ENCODE data around the gene CBX8.
A peak's percentile ranks its signal among the peaks of the same experiment; 100 is the strongest.

The CBX8 gene

GRCh38 chr17:79792984-79793923, 3.6 kb downstream of the CBX8 start:
- no peak for DNase-seq

DNA sequence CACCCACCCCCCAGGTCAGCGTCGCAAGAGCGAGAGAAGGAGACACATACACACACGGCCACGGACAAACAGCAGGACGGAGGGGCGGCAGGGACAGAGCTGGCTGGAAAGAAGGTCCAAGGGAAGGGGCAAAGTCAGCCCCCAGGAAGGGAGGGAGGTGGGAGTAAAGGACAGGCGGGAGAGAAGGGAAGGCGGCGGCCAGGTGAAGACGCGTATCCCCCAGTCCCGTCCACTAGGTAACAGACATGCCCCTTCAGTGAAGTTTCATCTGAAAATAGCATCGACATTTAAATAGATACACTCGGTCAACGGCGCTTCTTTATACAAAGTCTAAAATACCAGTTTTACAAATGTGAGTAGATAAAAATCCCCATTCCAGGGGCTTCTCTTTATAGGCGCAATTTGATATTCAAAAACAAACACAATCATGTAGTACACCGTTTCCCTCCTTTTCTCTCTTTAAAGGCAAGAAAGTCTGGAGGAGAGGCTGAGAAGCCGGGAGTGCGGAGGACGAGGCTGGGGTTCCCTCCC, 4.5 kb downstream of the CBX8 start:
- no peak for DNase-seq

DNA sequence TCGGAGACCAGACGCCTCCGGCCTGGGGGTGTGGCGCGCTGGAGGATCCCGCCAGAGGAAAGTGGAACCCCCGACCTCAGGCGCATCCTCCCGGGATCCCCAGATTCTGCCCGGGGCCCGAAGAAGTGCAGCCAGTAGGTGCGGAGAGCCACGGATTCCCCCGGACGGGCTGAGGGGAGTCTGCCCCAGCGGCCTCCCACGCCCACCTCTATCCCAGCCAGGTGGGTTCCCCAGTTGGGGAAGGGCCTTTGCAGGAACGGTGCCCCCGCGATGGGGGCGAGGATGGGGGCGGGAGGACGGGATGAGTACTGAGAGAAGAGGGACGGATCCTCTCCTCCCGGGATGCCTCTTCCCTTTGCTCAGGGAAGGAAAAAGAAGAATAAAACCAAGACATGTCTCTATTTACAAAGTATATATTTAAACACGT, 5.1 kb downstream of the CBX8 start:
- no peak for DNase-seq

DNA sequence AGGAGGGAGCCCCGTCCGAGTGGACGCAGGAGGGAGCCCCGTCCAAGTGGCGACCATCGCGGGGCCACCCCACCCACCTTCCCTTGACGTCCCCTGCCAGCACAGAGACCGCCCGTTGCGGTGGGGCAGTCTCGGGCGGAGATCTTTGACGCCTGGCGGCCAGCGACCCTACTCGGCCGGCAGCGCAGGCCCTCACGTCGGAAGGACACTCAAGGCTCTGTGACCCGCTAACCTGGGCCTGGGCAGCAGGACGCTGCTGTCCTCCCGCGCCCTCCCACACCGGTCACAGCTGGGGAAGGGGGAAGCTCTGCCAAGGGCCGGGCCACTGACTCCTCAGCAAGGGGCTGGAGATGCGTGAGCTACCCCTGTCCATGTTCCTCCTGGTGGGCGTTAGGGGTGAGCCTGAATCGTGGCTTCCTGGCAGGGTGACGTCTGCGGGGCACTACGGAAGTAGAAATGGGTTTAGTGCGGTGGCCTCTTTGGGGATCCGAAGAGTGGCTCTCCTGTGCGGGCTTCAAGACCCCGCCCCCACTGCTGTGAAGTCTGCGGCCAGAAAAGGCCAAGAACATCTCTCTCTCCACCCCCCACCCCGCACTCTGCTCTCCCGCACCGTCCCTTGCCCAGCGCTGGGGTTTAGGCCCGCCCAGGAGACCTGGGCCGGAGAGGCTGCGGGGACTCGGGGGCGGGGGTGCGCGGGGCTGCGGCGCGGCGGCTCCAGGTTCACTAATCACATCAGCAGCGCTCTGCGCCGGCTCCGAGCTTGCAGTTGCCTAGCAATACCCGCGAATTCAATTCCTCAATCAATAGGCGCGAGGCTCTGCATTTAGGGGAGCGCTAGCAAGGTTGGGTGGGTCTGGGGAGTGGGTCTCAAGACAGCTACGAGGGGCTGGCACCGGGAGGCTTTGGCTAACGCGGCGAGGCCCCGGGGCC, 5.8 kb downstream of the CBX8 start:
- peak in 1 of 4 experiments; percentile 43 for DNase-seq

DNA sequence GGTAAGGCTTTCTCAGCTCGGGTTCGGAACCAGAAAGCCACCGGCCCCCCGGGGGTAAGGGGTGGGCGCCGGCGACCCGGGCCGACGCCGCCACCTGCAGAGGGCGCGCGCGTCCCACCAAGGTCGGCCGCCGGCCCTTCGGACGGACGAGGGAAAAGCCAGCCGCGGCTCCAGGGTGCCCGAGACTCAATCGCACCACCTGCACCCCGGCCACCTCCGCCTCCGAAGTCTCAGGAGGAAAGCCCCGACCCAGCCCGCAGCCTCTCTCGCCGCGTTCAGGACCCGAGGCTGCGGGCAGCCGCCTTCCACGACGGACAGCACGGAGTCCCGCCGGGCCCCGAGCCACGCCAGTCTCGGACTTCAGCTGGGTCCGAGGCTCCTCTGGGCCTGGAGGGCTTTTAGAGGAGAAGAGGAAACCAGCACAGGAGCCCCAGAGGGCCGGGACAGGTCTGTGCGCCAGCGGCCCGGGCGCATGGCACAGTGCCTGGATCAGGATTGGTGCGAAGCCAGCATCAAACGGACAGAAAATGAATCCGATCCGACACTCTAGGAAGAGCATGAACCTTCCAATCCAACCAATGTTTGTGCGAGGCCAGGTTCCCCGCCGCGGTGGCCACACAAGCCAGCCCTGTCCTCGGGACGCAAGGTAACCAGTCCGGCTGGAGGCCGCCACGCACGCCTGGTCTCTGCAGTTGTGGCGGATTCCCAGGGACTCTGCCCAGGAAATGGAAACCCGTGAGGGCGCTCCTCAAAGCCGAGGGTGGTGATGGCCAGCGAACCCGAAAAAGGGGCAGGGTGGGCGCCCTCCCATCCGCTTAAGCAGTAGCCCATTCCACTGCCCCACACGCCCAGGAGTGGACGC, 6.7 kb downstream of the CBX8 start:
- peak in 3 of 4 experiments; percentile 50 to 83 (median 78) for DNase-seq

DNA sequence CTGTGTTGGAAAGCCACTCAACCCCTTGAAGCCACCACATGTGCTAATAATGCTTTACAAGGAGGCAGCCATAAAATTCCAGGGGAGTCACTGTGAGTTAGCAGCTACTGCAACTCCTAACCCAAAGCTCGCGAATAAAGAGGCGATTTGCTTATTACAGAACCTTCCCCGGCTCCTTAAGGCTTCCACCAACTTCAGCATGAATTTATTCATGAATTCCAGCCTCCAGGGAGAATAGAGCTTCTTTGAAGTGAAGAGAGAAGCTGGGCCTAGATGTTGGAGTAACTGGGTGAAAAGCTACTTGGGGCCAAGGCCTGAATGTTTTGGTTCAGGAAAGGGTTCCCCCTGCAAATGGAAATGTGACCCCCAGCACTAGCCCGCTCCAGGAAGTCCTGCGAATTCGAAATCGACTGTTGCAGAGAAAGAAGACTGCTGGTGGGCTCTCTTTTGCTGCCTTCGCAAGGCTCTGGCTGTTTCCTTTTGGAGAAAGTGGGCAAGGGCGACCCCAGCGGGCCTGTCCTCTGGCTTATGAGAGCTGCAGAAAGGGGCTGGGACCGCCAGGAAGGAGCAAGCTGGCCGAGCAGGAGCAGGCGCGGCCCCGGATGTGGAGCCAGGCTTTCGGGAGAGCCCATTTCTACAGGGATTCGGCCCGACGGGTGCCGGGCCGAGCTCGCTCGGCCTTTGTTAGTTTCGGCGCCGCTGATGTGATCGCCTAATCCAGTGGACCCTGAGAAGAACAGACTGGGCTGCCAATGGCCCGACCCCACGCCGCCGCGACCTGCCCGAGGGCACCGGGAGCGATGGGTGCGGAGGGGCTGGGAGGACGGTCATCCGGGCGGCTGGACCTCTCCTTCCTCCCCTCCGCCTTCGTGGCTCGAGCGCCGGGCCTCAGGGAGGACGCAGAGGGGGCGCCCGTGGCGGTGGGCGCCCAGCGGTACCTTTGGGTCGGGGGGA, 7.6 kb downstream of the CBX8 start:
- peak in 1 of 4 experiments; percentile 13 for DNase-seq

- DNase-seq = no peak
Measured at GRCh38 chr17:79788455-79788854, 8.4 kb downstream of the CBX8 start.

DNA sequence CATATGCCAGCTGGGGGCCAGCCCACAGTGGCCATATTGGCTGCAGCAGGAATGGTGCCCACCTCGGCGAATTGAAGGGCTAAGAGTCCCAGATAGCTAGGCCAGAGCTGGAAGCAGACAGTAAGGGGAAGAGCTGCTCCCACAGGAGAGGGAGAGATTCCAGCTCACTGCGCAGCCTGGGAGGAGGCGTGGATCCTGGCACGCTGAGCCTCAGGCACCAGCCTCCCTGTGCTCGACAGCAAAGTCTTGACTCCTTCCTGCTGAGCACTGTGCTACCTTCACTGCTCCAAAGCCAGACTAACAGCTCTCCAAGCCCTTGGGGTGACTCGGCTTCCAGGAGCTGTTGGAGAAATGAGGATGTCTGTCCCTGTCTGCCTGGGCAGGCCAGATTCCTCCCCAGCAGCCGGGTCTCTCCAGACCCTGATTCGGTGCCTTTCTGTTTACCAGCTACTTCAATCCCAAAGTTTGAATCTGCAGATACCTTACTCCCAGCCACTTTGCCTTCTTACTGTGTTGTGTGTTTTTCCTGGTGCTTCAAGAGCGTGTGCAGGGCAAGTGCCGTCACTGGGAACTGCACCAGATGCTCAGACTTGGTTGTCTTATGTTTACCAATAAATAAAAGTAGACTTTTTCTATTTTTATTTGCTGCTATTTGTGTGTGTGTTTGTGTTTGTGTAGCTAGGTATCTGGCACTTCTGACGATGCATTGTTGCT, 9.8 kb downstream of the CBX8 start:
- DNase-seq = no peak

- no peak for DNase-seq
Measured at GRCh38 chr17:79785900-79786810, 10.7 kb downstream of the CBX8 start.

- DNase-seq = no peak
Measured at GRCh38 chr17:79785017-79785899, 11.6 kb downstream of the CBX8 start.

DNA sequence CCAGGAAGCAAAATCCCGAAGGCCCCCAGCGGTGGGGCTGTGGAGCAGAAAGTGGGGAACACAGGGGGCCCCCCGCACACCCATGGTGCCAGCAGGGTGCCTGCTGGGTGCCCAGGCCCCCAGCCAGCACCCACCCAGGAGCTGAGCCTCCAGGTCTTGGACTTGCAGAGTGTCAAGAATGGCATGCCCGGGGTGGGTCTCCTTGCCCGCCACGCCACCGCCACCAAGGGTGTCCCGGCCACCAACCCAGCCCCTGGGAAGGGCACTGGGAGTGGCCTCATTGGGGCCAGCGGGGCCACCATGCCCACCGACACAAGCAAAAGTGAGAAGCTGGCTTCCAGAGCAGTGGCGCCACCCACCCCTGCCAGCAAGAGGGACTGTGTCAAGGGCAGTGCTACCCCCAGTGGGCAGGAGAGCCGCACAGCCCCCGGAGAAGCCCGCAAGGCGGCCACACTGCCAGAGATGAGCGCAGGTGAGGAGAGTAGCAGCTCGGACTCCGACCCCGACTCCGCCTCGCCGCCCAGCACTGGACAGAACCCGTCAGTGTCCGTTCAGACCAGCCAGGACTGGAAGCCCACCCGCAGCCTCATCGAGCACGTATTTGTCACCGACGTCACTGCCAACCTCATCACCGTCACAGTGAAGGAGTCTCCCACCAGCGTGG, 12.4 kb downstream of the CBX8 start:
- DNase-seq = no peak

GRCh38 chr17:79783891-79784290, 13.0 kb downstream of the CBX8 start:
- DNase-seq = no peak

DNA sequence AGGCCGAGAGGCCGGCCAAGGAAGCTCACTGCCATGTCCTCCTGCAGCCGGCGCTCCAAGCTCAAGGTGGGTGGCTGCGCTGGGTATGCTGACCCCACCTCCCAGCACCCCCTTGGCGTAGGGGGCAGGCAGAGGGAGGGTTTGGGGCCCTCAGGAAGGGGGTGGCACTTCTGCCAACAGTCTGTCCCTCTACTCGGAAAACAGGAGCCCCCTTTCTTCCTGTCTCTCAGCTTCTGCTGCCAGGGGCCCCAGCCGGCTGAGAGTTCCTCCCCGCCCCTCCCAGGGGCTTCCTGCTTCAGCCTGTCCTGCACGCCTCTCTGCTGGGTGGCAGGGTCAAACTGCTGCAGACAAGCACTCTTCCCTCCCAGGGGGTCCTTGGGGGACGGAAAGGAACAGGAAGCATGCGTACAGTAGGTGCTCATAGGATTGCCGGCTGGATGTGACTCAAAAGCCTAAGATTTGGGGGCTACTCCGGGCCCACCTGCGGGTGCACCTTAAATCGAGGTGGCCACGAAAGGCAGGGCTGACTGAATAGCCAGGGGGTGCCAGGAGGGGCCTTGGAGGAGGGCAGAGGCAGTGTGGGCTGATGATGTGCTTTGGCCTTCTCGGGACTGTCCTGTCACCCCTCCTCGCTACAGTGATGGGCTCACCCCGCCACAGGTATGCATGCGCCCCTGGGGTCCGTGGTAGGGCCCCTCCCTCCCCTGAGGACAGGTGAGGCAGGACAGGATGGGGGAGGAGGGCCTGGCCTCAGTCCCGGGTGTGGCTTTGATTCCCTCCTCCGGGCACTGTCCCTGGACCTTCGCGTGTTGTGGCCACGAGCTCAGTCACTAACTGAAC, 14.9 kb downstream of the CBX8 start:
- no peak for DNase-seq

GRCh38 chr17:79781012-79781650, 15.7 kb downstream of the CBX8 start:
- DNase-seq = no peak

GRCh38 chr17:79779661-79780365, 17.1 kb downstream of the CBX8 start:
- no peak for DNase-seq

Measured in suppressor macrophage (primary cell).